WTC11 (cell line): ENCODE measurements around the gene SRCIN1. TPM values are rescaled to one million over a fixed set of nuclear protein-coding genes. Genes with fewer than 3 reads are reported as not detected.

ENCODE experiments used
- ATAC-seq: fragments of 200-7000 bp; cut with Tn5 transposase; 2 replicates; pipeline ENCODE4 v1.10.0; 2021; ENCODE audit warnings: mild to moderate bottlenecking, moderate library complexity
- CTCF ChIA-PET: fragments of 300-600 bp; sonication (Branson Sonifier 250); formaldehyde crosslinking; loops from one replicate; lab custom pipeline; 2021; ENCODE audit warnings: antibody characterized with exemption; lab: Charles Lee
- POLR2A ChIA-PET: fragments of 350-600 bp; sonication (Branson Sonifier 250); formaldehyde crosslinking; loops from one replicate; lab custom pipeline; 2021; ENCODE audit warnings: antibody characterized with exemption; lab: Charles Lee
- DNase-seq: peaks from one replicate; pipeline ENCODE4 v3.0.0; 2021; ENCODE audit warnings: low spot score
- H3K27ac Mint-ChIP-seq: 2 replicates; pipeline ENCODE4 v1.8.0; 2021; ENCODE audit warnings: mixed read lengths
- H3K27me3 Mint-ChIP-seq: 2 replicates; pipeline ENCODE4 v1.8.0; 2021; ENCODE audit warnings: low read depth, mild to moderate bottlenecking, moderate library complexity, mixed read lengths
- H3K36me3 Mint-ChIP-seq: 2 replicates; pipeline ENCODE4 v1.8.0; 2021; ENCODE audit warnings: mixed read lengths
- H3K4me1 Mint-ChIP-seq: 2 replicates; pipeline ENCODE4 v1.8.0; 2022; ENCODE audit warnings: mixed read lengths
- H3K4me3 Mint-ChIP-seq: 2 replicates; pipeline ENCODE4 v1.8.0; 2021; ENCODE audit warnings: mild to moderate bottlenecking, moderate library complexity, mixed read lengths
- H3K9me3 Mint-ChIP-seq: 2 replicates; pipeline ENCODE4 v1.8.0; 2021; ENCODE audit warnings: mixed read lengths
- ATF1 ChIP-seq: sonication (generic); formaldehyde crosslinking; IDR thresholded peaks from 2 replicates; pipeline ENCODE4 v1.8.1; 2023; ENCODE audit warnings: mild to moderate bottlenecking, moderate library complexity, missing genetic modification reagents
- ATF6 ChIP-seq: sonication (generic); formaldehyde crosslinking; IDR thresholded peaks from 2 replicates; pipeline ENCODE4 v1.8.1; 2023; ENCODE audit warnings: mild to moderate bottlenecking, missing genetic modification reagents
- CBFB ChIP-seq: sonication (generic); formaldehyde crosslinking; IDR thresholded peaks from 2 replicates; pipeline ENCODE4 v1.8.1; 2022; ENCODE audit warnings: mild to moderate bottlenecking, low read depth, missing genetic modification reagents
- CREB1 ChIP-seq: sonication (generic); formaldehyde crosslinking; IDR thresholded peaks from 2 replicates; pipeline ENCODE4 v1.8.0; 2023; ENCODE audit warnings: mild to moderate bottlenecking, missing genetic modification reagents
- CREM ChIP-seq: sonication (generic); formaldehyde crosslinking; IDR thresholded peaks from 2 replicates; pipeline ENCODE4 v1.8.1; 2022; ENCODE audit warnings: mild to moderate bottlenecking, missing genetic modification reagents, moderate library complexity
- CTCF ChIP-seq: fragments of 200-600 bp; IDR thresholded peaks from 2 replicates; pipeline ENCODE4 v1.8.0; 2022; ENCODE audit warnings: antibody characterized with exemption
- ELF4 ChIP-seq: sonication (generic); formaldehyde crosslinking; IDR thresholded peaks from 2 replicates; pipeline ENCODE4 v1.8.1; 2022; ENCODE audit warnings: low read depth, mild to moderate bottlenecking, moderate library complexity, missing genetic modification reagents
- FOXK1 ChIP-seq: sonication (generic); formaldehyde crosslinking; IDR thresholded peaks from 2 replicates; pipeline ENCODE4 v1.8.0; 2022; ENCODE audit warnings: mild to moderate bottlenecking, moderate library complexity, missing genetic modification reagents
- MLX ChIP-seq: sonication (generic); formaldehyde crosslinking; IDR thresholded peaks from 2 replicates; pipeline ENCODE4 v1.8.1; 2023; ENCODE audit warnings: mild to moderate bottlenecking, missing genetic modification reagents, moderate library complexity
- NFATC4 ChIP-seq: fragments of 250-450 bp; sonication (Bioruptor Pico); IDR thresholded peaks from 2 replicates; pipeline ENCODE4 v1.9.0; 2021; ENCODE audit warnings: mild to moderate bottlenecking
- NR1H2 ChIP-seq: sonication (generic); formaldehyde crosslinking; IDR thresholded peaks from 2 replicates; pipeline ENCODE4 v1.9.0; 2021; ENCODE audit warnings: mild to moderate bottlenecking, moderate library complexity, missing genetic modification reagents
- TCF7 ChIP-seq: sonication (generic); formaldehyde crosslinking; IDR thresholded peaks from 2 replicates; pipeline ENCODE4 v1.8.0; 2022; ENCODE audit warnings: mild to moderate bottlenecking, low read depth, missing genetic modification reagents, moderate library complexity
- TEAD1 ChIP-seq: sonication (generic); formaldehyde crosslinking; IDR thresholded peaks from 2 replicates; pipeline ENCODE4 v1.8.0; 2022; ENCODE audit warnings: mild to moderate bottlenecking, missing genetic modification reagents
- ZBTB21 ChIP-seq: sonication (generic); formaldehyde crosslinking; IDR thresholded peaks from 2 replicates; pipeline ENCODE4 v1.8.1; 2023; ENCODE audit warnings: mild to moderate bottlenecking, missing genetic modification reagents, borderline replicate concordance
- ZNF121 ChIP-seq: sonication (generic); formaldehyde crosslinking; IDR thresholded peaks from 2 replicates; pipeline ENCODE4 v1.8.0; 2023; ENCODE audit warnings: missing genetic modification reagents
- ZNF423 ChIP-seq: fragments of 250-450 bp; sonication (Bioruptor Pico); IDR thresholded peaks from 2 replicates; pipeline ENCODE4 v2.1.2; 2022; ENCODE audit warnings: mild to moderate bottlenecking, moderate library complexity
- ZNF425 ChIP-seq: fragments of 250-450 bp; sonication (Bioruptor Pico); conservative IDR thresholded peaks from 2 replicates; pipeline ENCODE4 v1.9.0; 2021; ENCODE audit warnings: mild to moderate bottlenecking
- ZSCAN18 ChIP-seq: fragments of 250-450 bp; sonication (Bioruptor Pico); IDR thresholded peaks from 2 replicates; pipeline ENCODE4 v2.1.2; 2022; ENCODE audit warnings: mild to moderate bottlenecking, moderate library complexity
- total RNA-seq: library from RNA; stranded (reverse); gene quantifications from 3 replicates; pipeline ENCODE4 v1.2.3, GENCODE V29; 2021
- TF ChIP-seq, protein P1 (sequence below): sonication (generic); formaldehyde crosslinking; IDR thresholded peaks from 2 replicates; pipeline ENCODE4 v1.8.0; 2023; ENCODE audit warnings: missing genetic modification reagents, mild to moderate bottlenecking, borderline replicate concordance
- TF ChIP-seq, protein P2 (sequence below): sonication (generic); formaldehyde crosslinking; IDR thresholded peaks from 2 replicates; pipeline ENCODE4 v1.8.1; 2022; ENCODE audit warnings: low read depth, missing genetic modification reagents, borderline replicate concordance
- TF ChIP-seq, protein P3 (sequence below): sonication (generic); formaldehyde crosslinking; IDR thresholded peaks from 2 replicates; pipeline ENCODE4 v1.8.0; 2022; ENCODE audit warnings: mild to moderate bottlenecking, missing genetic modification reagents

Gene SRCIN1
- total RNA-seq, 1 experiment from 2014 or later: 17.3 TPM

DNA sequence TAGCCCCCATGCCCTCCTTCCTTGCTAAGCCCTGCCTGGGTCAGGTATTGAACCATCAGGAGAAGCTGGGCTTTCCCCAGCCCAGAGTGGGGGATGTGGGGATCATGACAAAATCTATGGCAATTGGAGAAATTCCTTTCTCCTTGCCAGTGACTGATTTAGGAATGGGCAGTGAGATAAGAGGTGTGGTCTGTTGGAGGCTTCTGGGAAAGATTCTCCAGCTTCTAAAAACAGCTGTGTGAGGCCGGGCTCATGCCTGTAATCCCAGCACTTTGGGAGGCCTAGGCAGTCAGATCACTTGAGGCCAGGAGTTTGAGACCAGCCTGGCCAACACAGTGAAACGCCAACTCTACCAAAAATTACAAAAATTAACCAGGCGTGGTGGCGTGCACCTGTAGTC, 69.1 kb downstream of the SRCIN1 start (continued):
- TF ChIP-seq MLX (CRISPR knock-in tag) (no peak), NFATC4 (CRISPR knock-in tag) (no peak)
- TF ChIP-seq, protein P1, sequence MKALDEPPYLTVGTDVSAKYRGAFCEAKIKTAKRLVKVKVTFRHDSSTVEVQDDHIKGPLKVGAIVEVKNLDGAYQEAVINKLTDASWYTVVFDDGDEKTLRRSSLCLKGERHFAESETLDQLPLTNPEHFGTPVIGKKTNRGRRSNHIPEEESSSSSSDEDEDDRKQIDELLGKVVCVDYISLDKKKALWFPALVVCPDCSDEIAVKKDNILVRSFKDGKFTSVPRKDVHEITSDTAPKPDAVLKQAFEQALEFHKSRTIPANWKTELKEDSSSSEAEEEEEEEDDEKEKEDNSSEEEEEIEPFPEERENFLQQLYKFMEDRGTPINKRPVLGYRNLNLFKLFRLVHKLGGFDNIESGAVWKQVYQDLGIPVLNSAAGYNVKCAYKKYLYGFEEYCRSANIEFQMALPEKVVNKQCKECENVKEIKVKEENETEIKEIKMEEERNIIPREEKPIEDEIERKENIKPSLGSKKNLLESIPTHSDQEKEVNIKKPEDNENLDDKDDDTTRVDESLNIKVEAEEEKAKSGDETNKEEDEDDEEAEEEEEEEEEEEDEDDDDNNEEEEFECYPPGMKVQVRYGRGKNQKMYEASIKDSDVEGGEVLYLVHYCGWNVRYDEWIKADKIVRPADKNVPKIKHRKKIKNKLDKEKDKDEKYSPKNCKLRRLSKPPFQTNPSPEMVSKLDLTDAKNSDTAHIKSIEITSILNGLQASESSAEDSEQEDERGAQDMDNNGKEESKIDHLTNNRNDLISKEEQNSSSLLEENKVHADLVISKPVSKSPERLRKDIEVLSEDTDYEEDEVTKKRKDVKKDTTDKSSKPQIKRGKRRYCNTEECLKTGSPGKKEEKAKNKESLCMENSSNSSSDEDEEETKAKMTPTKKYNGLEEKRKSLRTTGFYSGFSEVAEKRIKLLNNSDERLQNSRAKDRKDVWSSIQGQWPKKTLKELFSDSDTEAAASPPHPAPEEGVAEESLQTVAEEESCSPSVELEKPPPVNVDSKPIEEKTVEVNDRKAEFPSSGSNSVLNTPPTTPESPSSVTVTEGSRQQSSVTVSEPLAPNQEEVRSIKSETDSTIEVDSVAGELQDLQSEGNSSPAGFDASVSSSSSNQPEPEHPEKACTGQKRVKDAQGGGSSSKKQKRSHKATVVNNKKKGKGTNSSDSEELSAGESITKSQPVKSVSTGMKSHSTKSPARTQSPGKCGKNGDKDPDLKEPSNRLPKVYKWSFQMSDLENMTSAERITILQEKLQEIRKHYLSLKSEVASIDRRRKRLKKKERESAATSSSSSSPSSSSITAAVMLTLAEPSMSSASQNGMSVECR (CRISPR knock-in tag): no peak

GRCh38 chr17:38535886-38536285, 69.9 kb downstream of the SRCIN1 start:
- no peak overlapping the region for H3K27ac Mint-ChIP-seq
- CTCF ChIA-PET: interaction anchor here (0.8 to 19.6 kb wide), 12 partner anchors 10 to 141 kb away, joined by 3 to 341 read pairs (median 11); no protein-coding TSS in a partner anchor

DNA sequence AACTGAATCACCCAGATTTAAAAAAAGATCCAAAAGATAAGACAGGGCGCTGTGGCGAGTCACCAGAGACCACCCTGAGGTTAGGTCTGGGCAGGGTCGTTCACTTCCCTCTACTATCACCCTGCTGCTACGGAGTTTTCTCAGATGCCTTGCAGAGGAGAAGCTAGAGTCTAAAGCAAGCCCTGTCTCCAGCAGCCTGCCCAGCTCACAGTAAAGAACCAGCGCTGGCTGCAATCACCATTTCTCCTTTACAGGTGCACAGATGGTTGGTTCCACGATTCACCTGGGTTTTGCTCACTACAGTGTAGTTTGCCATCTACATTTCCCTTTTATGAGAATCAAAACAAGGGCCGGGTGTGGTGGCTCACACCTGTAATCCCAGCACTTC, 71.3 kb downstream of the SRCIN1 start:
- no peak overlapping the region for H3K27ac Mint-ChIP-seq
- H3K4me1 Mint-ChIP-seq: peaks cover 33% of the 10 kb centered on the region
- H3K4me3 Mint-ChIP-seq: no peak overlapping the region
- H3K27me3 Mint-ChIP-seq: peaks cover 48% of the 10 kb centered on the region
- ChIA-PET POLR2A (interaction anchor here (0.6 kb wide), 1 partner anchor 21 kb away, joined by 3 read pairs; no protein-coding TSS in a partner anchor), CTCF (interaction anchor here (1.0 to 19.6 kb wide), 12 partner anchors 9 to 212 kb away, joined by 3 to 341 read pairs (median 6); no protein-coding TSS in a partner anchor)
- no peaks in the 10 kb centered on the region for H3K9me3 Mint-ChIP-seq
- no peak for DNase-seq
- H3K36me3 Mint-ChIP-seq: no peaks in the 10 kb centered on the region
- no peak for ATAC-seq
- TF ChIP-seq ZSCAN18 (CRISPR knock-in tag): no peak
- TF ChIP-seq CREB1 (CRISPR knock-in tag): no peak
- no peak for TF ChIP-seq TEAD1
- TF ChIP-seq, protein P2, sequence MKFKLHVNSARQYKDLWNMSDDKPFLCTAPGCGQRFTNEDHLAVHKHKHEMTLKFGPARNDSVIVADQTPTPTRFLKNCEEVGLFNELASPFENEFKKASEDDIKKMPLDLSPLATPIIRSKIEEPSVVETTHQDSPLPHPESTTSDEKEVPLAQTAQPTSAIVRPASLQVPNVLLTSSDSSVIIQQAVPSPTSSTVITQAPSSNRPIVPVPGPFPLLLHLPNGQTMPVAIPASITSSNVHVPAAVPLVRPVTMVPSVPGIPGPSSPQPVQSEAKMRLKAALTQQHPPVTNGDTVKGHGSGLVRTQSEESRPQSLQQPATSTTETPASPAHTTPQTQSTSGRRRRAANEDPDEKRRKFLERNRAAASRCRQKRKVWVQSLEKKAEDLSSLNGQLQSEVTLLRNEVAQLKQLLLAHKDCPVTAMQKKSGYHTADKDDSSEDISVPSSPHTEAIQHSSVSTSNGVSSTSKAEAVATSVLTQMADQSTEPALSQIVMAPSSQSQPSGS (CRISPR knock-in tag): no peak
- no peak for TF ChIP-seq CTCF
- no peak for TF ChIP-seq CREM
- TF ChIP-seq NR1H2 (CRISPR knock-in tag): no peak
- no peak for TF ChIP-seq ZNF423 (CRISPR knock-in tag)
- no peak for TF ChIP-seq ZNF425 (CRISPR knock-in tag)
- TF ChIP-seq ZNF121 (CRISPR knock-in tag): no peak
- TF ChIP-seq, protein P3, sequence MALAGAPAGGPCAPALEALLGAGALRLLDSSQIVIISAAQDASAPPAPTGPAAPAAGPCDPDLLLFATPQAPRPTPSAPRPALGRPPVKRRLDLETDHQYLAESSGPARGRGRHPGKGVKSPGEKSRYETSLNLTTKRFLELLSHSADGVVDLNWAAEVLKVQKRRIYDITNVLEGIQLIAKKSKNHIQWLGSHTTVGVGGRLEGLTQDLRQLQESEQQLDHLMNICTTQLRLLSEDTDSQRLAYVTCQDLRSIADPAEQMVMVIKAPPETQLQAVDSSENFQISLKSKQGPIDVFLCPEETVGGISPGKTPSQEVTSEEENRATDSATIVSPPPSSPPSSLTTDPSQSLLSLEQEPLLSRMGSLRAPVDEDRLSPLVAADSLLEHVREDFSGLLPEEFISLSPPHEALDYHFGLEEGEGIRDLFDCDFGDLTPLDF: no peak
- no peak for TF ChIP-seq ATF6 (CRISPR knock-in tag)

More at GRCh38 chr17:38535886-38536285, 69.9 kb downstream of the SRCIN1 start:
- Mint-ChIP-seq H3K4me1 (peaks cover 29% of the 10 kb centered on the region), H3K27me3 (peaks cover 36% of the 10 kb centered on the region), H3K9me3 (no peaks in the 10 kb centered on the region), H3K36me3 (no peaks in the 10 kb centered on the region), H3K4me3 (no peak overlapping the region)
- ATAC-seq: no peak
- POLR2A ChIA-PET: no interaction called here
- TF ChIP-seq ELF4 (CRISPR knock-in tag) (no peak), FOXK1 (no peak), TCF7 (CRISPR knock-in tag) (no peak), ATF1 (CRISPR knock-in tag) (no peak), ZBTB21 (CRISPR knock-in tag) (no peak), CBFB (CRISPR knock-in tag) (no peak)
- no peak for DNase-seq
